SK-N-SH (cell line): ENCODE measurements around the gene RTN4. TPM values are rescaled to one million over a fixed set of nuclear protein-coding genes. Genes with fewer than 3 reads are reported as not detected.

Experiments
- CTCF ChIA-PET: fragments of 300-600, 350-600 bp; formaldehyde crosslinking; extraction: SDS; loops from one replicate; lab custom pipeline; 2021; lab: Yijun Ruan, JAX
- POLR2A ChIA-PET: fragments of 350-600 bp; sonication (Branson Sonifier 250); formaldehyde crosslinking; extraction: SDS; loops from one replicate; lab custom pipeline; 2020; ENCODE audit warnings: antibody characterized with exemption, inconsistent platforms; lab: Yijun Ruan, JAX
- DNase-seq: peaks from one replicate; pipeline ENCODE4 v3.0.0; 2012
- H2AFZ ChIP-seq: fragments of 200-600 bp; sonication (generic); 2 replicates; pipeline ENCODE4 v1.8.1; 2016; ENCODE audit warnings: antibody characterized with exemption, mild to moderate bottlenecking, low read depth
- H3F3A ChIP-seq: fragments of 200-600 bp; sonication (generic); replicated peaks from 2 replicates; pipeline ENCODE3; 2016; ENCODE audit warnings: antibody characterized with exemption, mild to moderate bottlenecking; ENCODE audit not compliant: insufficient read depth
- H3K27ac ChIP-seq, 2 experiments: fragments of 200-500 bp in 1 of 2; fragments of 200-600 bp in 1 of 2; sonication (Bioruptor generic) in 1 of 2; sonication (generic), shearing (Covaris generic) in 1 of 2; 2 replicates each; pipeline versions ENCODE4 v1.5.1 to v1.6.1; 2014 to 2016; ENCODE audit warnings: low read depth in 2 of 2, inconsistent platforms in 1 of 2, low read length in 1 of 2, mild to moderate bottlenecking in 1 of 2, mixed read lengths in 1 of 2
- H3K27me3 ChIP-seq: fragments of 200-600 bp; sonication (generic), shearing (Covaris generic); 2 replicates; pipeline ENCODE4 v1.6.1; 2016; ENCODE audit warnings: mixed run types; ENCODE audit not compliant: insufficient read depth
- H3K36me3 ChIP-seq, 2 experiments: fragments of 200-500 bp in 1 of 2; fragments of 200-600 bp in 1 of 2; sonication (Bioruptor generic) in 1 of 2; sonication (generic) in 1 of 2; replicated peaks in 1 of 2; 2 replicates each; pipeline versions ENCODE3 to v1.5.1; 2014 to 2016; ENCODE audit warnings: low read length in 1 of 2, mild to moderate bottlenecking in 1 of 2; ENCODE audit not compliant: insufficient read depth in 2 of 2, control insufficient read depth in 1 of 2
- H3K4me1 ChIP-seq, 2 experiments: fragments of 200-500 bp in 1 of 2; fragments of 200-600 bp in 1 of 2; sonication (Bioruptor generic) in 1 of 2; sonication (generic), shearing (Covaris generic) in 1 of 2; 2 replicates each; pipeline versions ENCODE4 v1.5.1 to v1.6.1; 2014 to 2016; ENCODE audit warnings: low read depth in 1 of 2, low read length in 1 of 2, mixed run types in 1 of 2; ENCODE audit not compliant: insufficient read depth in 2 of 2, control insufficient read depth in 1 of 2
- H3K4me2 ChIP-seq: fragments of 200-600 bp; sonication (generic), shearing (Covaris generic); 2 replicates; pipeline ENCODE4 v1.6.1; 2017; ENCODE audit warnings: mixed run types
- H3K4me3 ChIP-seq, 2 experiments: fragments of 200-500 bp in 1 of 2; fragments of 200-600 bp in 1 of 2; sonication (Bioruptor generic) in 1 of 2; sonication (generic), shearing (Covaris generic) in 1 of 2; 2 replicates each; pipeline versions ENCODE4 v1.5.1 to v1.8.1; 2014 to 2016; ENCODE audit warnings: low read depth in 2 of 2, inconsistent platforms in 1 of 2, low read length in 1 of 2, mild to moderate bottlenecking in 1 of 2, mixed read lengths in 1 of 2, moderate library complexity in 1 of 2
- H3K79me2 ChIP-seq: fragments of 200-600 bp; sonication (generic); 2 replicates; pipeline ENCODE4 v1.8.1; 2017; ENCODE audit warnings: mild to moderate bottlenecking; ENCODE audit not compliant: insufficient read depth
- H3K9ac ChIP-seq: fragments of 200-600 bp; sonication (generic); 2 replicates; pipeline ENCODE4 v1.6.1; 2017; ENCODE audit warnings: mixed run types
- H3K9me2 ChIP-seq: fragments of 200-600 bp; sonication (generic); 2 replicates; pipeline ENCODE4 v1.6.1; 2017; ENCODE audit warnings: mixed run types
- H3K9me3 ChIP-seq: fragments of 200-600 bp; sonication (generic); 2 replicates; pipeline ENCODE4 v1.6.1; 2017; ENCODE audit warnings: mixed run types, mild to moderate bottlenecking, moderate library complexity
- H4K20me1 ChIP-seq: fragments of 200-600 bp; sonication (generic); 2 replicates; pipeline ENCODE4 v1.6.1; 2017; ENCODE audit warnings: mild to moderate bottlenecking, mixed run types; ENCODE audit not compliant: insufficient read depth
- EP300 ChIP-seq, 2 experiments: IDR thresholded peaks; 2 replicates each; pipeline versions ENCODE4 v1.4.0 to v1.6.1; 2012; ENCODE audit warnings: borderline replicate concordance in 1 of 2, low read depth in 1 of 2, low read length in 1 of 2
- EZH2phosphoT487 ChIP-seq: fragments of 200-600 bp; sonication (generic); IDR thresholded peaks from 2 replicates; pipeline ENCODE4 v1.6.1; 2017; ENCODE audit warnings: low read depth, mixed run types, mild to moderate bottlenecking, antibody characterized with exemption, moderate library complexity, borderline replicate concordance
- FOSL2 ChIP-seq: IDR thresholded peaks from 2 replicates; pipeline ENCODE4 v1.4.0; 2012; ENCODE audit warnings: low read depth, mild to moderate bottlenecking, moderate library complexity, borderline replicate concordance
- GATA2 ChIP-seq: sonication (generic); formaldehyde crosslinking; IDR thresholded peaks from 2 replicates; pipeline ENCODE4 v1.5.0; 2020; ENCODE audit warnings: mild to moderate bottlenecking, missing genetic modification reagents
- NFIC ChIP-seq: IDR thresholded peaks from 2 replicates; pipeline ENCODE4 v1.4.0; 2012; ENCODE audit warnings: borderline replicate concordance
- POLR2AphosphoS5 ChIP-seq: IDR thresholded peaks from 2 replicates; pipeline ENCODE4 v1.6.1; 2012; ENCODE audit warnings: low read depth, low read length
- SIN3A ChIP-seq: IDR thresholded peaks from 2 replicates; pipeline ENCODE4 v1.6.1; 2012; ENCODE audit warnings: low read depth, mild to moderate bottlenecking, low read length, moderate library complexity, borderline replicate concordance
- TCF12 ChIP-seq: IDR thresholded peaks from 2 replicates; pipeline ENCODE4 v1.4.0; 2012
- WGBS: methylation state at CpG from one replicate; pipeline ENCODE4 v1.1.6; 2017; ENCODE audit warnings: low lambda C conversion rate; 5-methylcytosine and 5-hydroxymethylcytosine counted together
- polyA plus RNA-seq, 3 experiments: library from polyadenylated mRNA; depleted of rRNA; stranded (reverse); fragments of >200 nt; gene quantifications; 2 replicates each; pipeline ENCODE4 v1.2.3, GENCODE V29; 2012
- TF ChIP-seq, protein P1 (sequence below): IDR thresholded peaks from 2 replicates; pipeline ENCODE4 v1.6.1; 2012; ENCODE audit warnings: mild to moderate bottlenecking, low read depth, low read length, moderate library complexity
- TF ChIP-seq, protein P2 (sequence below): IDR thresholded peaks from 2 replicates; pipeline ENCODE4; 2012

RTN4 gene
- polyA plus RNA-seq, 1 of the 3 experiments (the other 2 are of a cell fraction), result 315 TPM

DNA sequence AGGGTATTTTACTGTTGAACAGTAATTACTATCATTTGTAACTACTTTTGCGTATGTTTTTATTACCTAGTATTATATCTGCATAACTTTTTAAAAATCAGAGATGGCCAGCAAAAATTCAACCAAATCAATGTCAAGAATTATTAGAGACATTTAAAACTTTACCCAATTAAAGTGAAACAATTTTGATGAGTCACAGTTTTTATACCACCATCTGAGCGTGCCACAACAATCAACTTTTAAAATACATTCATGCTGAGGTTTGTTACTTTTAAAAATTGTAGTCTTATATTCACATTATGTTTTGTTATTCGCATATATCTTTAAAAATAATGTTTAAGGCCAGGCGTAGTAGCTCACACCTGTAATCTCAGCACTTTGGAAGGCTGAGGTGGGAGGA is 114.9 kb downstream of the RTN4 start:
- Histone ChIP-seq H4K20me1 (no peaks in the 10 kb centered on the region), H3K79me2 (no peaks in the 10 kb centered on the region), H3K9ac (no peak overlapping the region), H3K4me3 (no peak overlapping the region), H3K36me3 (no peaks in the 10 kb centered on the region), H3K9me3 (no peaks in the 10 kb centered on the region), H3K27me3 (no peaks in the 10 kb centered on the region), H3F3A (no peaks in the 10 kb centered on the region), H3K9me2 (no peaks in the 10 kb centered on the region), H3K4me2 (no peak overlapping the region), H3K4me1 (peaks cover 0 to 3% of the 10 kb centered on the region in 2 experiments; a peak in 1 of 4 replicates), H2AFZ (no peak overlapping the region), H3K27ac (no peak overlapping the region)
- no peak for DNase-seq
- 78% methylated on average over 4 of the region's 4 CpGs for WGBS
- no peak for TF ChIP-seq FOSL2
- POLR2A ChIA-PET, result no interaction called here
- CTCF ChIA-PET, result no interaction called here

DNA sequence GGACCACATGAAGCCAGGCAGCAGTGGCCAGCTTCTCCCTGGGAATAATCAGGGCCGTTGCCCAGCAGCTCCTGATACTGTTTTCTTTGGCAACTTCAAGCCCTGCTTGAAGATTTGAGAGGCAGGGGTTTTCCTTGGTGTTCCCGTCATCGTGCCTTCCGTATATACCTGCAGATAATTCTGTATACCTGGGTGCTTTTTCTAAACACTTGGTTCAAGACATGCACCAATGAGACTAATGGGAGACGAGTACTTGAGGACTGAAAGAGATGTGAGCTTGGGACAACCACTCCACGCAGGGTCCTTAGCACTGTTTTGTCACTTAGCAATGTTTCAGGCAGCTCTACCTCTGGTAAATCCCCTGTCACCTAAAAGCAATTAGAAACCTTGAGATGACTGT is 118.8 kb downstream of the RTN4 start:
- Histone ChIP-seq H4K20me1 (no peaks in the 10 kb centered on the region), H3F3A (no peaks in the 10 kb centered on the region), H3K27me3 (no peaks in the 10 kb centered on the region), H3K27ac (no peak overlapping the region), H3K79me2 (no peaks in the 10 kb centered on the region), H3K9me3 (no peaks in the 10 kb centered on the region), H3K36me3 (no peaks in the 10 kb centered on the region), H3K4me2 (no peak overlapping the region), H2AFZ (no peak overlapping the region), H3K9ac (no peak overlapping the region), H3K4me3 (no peak overlapping the region), H3K4me1 (no peaks in the 10 kb centered on the region), H3K9me2 (no peaks in the 10 kb centered on the region)
- TF ChIP-seq FOSL2 (no peak), TCF12 (no peak), EZH2phosphoT487 (no peak), NFIC (no peak), POLR2AphosphoS5 (no peak), SIN3A (no peak), GATA2 (CRISPR knock-in tag) (no peak), EP300 (IDR thresholded peaks at IDR 0.05; ENCODE audit: borderline replicate concordance in 1 of 2, low read depth in 1 of 2, low read length in 1 of 2) (no peak)
- TF ChIP-seq, protein P1, sequence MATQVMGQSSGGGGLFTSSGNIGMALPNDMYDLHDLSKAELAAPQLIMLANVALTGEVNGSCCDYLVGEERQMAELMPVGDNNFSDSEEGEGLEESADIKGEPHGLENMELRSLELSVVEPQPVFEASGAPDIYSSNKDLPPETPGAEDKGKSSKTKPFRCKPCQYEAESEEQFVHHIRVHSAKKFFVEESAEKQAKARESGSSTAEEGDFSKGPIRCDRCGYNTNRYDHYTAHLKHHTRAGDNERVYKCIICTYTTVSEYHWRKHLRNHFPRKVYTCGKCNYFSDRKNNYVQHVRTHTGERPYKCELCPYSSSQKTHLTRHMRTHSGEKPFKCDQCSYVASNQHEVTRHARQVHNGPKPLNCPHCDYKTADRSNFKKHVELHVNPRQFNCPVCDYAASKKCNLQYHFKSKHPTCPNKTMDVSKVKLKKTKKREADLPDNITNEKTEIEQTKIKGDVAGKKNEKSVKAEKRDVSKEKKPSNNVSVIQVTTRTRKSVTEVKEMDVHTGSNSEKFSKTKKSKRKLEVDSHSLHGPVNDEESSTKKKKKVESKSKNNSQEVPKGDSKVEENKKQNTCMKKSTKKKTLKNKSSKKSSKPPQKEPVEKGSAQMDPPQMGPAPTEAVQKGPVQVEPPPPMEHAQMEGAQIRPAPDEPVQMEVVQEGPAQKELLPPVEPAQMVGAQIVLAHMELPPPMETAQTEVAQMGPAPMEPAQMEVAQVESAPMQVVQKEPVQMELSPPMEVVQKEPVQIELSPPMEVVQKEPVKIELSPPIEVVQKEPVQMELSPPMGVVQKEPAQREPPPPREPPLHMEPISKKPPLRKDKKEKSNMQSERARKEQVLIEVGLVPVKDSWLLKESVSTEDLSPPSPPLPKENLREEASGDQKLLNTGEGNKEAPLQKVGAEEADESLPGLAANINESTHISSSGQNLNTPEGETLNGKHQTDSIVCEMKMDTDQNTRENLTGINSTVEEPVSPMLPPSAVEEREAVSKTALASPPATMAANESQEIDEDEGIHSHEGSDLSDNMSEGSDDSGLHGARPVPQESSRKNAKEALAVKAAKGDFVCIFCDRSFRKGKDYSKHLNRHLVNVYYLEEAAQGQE, result no peak
- TF ChIP-seq, protein P2, sequence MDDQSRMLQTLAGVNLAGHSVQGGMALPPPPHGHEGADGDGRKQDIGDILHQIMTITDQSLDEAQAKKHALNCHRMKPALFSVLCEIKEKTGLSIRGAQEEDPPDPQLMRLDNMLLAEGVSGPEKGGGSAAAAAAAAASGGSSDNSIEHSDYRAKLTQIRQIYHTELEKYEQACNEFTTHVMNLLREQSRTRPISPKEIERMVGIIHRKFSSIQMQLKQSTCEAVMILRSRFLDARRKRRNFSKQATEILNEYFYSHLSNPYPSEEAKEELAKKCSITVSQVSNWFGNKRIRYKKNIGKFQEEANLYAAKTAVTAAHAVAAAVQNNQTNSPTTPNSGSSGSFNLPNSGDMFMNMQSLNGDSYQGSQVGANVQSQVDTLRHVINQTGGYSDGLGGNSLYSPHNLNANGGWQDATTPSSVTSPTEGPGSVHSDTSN, result no peak
- DNase-seq, result no peak
- WGBS, result 76% methylated on average over 6 of the region's 6 CpGs
- ChIA-PET CTCF (interaction anchor here (1.4 kb wide), 1 partner anchor 84 kb away, joined by 3 read pairs; no protein-coding TSS in a partner anchor), POLR2A (interaction anchor here (0.5 kb wide), 1 partner anchor 332 kb away, joined by 3 read pairs; no protein-coding TSS in a partner anchor)
